Measurements from ENCODE around the gene PAQR5. TPM values are rescaled to one million over a fixed set of nuclear protein-coding genes. Genes with fewer than 3 reads are reported as not detected.
"Not testable (repeated sequence)": the region's sequence is repeated elsewhere in the genome, so short reads cannot be mapped to it uniquely, and the experiment has no call there.

PAQR5 gene
- total and polyA plus RNA-seq, 10 donors: 0.03 to 0.58 (median 0.27) TPM; not detected in 5

DNA sequence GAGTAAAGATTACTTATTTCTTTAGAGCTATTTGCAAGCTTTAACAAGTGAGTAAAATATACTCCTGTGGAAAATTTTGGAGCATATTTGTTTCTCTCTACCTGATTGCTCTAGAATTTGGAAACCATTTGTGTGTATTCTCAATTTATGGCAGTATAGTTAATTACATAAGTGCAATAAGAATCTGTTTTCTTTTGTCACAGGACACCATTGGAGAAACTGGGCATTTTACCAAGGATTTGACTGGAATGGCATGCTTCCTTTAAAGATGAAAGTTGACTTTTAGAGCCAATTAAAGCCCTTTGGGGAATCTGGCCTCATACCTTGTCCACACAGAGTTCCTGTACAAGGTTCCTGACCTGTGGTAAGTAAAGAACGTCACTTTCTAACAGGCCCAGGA lies 38.4 kb downstream of the PAQR5 start:
- intact Hi-C loops (cut with DNase I; ENCODE audit: low total_unique reads): no loop called here
- 63 to 79% (median 74%) methylated on average over 1 of the region's 1 CpG for WGBS, 5 donors
- TF ChIP-seq, protein P1, sequence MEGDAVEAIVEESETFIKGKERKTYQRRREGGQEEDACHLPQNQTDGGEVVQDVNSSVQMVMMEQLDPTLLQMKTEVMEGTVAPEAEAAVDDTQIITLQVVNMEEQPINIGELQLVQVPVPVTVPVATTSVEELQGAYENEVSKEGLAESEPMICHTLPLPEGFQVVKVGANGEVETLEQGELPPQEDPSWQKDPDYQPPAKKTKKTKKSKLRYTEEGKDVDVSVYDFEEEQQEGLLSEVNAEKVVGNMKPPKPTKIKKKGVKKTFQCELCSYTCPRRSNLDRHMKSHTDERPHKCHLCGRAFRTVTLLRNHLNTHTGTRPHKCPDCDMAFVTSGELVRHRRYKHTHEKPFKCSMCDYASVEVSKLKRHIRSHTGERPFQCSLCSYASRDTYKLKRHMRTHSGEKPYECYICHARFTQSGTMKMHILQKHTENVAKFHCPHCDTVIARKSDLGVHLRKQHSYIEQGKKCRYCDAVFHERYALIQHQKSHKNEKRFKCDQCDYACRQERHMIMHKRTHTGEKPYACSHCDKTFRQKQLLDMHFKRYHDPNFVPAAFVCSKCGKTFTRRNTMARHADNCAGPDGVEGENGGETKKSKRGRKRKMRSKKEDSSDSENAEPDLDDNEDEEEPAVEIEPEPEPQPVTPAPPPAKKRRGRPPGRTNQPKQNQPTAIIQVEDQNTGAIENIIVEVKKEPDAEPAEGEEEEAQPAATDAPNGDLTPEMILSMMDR (IDR thresholded peaks at IDR 0.05 in 8 of 11, conservative IDR thresholded peaks at IDR 0.05 in 3 of 11): no peak
- no peak for TF ChIP-seq POLR2AphosphoS5 (IDR thresholded peaks at IDR 0.05)
- TF ChIP-seq POLR2A (IDR thresholded peaks at IDR 0.05): no peak
- Histone ChIP-seq H3K27ac (no peak overlapping the region), H3K36me3 (no peaks in the 10 kb centered on the region), H3K4me3 (no peak overlapping the region), H3K4me1 (peaks cover 0 to 8% (median 0%) of the 10 kb centered on the region in 6 donors), H3K9me3 (peaks cover 0 to 14% (median 8%) of the 10 kb centered on the region in 8 donors), H3K27me3 (replicated peaks in 1 of 7) (no peaks in the 10 kb centered on the region)
- DNase-seq: no peak

DNA sequence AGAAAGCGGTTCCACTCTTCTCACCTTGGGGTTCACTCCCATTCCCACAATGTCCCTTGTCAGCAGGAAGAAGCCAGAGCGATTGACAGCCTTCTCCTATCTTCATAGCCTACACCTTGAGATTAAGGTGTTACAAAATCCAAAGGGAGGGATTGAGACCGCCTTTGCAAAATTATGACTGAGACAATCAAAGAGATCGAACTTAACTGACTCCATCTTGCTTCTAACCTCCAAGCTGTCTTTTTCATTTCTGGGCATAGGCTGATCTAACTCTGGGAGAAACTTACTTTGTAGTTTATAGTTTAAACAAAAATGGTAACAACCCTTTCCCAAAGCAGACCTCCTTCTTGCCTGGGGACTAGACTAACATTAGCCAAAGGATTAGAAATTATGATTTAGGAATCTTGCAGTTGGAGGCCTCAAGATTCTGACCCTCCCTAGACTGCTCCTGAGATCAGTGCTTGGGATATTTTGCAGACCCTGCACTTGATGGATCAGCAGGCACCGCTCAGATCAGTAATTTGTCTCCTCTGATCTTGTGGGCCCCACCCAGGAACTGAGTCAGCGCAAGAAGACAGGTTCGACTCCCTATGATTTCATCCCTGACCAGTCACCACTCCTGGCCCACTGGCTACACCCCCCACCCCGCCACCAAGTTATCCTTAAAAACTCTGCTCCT lies 40.0 kb downstream of the PAQR5 start:
- Histone ChIP-seq H3K9me3 (peaks cover 0 to 14% (median 8%) of the 10 kb centered on the region in 8 donors), H3K4me1 (peaks cover 0 to 8% (median 0%) of the 10 kb centered on the region in 6 donors), H3K4me3 (no peak overlapping the region), H3K27me3 (replicated peaks in 1 of 7) (peaks cover 0 to 2% (median 0%) of the 10 kb centered on the region in 7 donors), H3K27ac (no peak overlapping the region), H3K36me3 (no peaks in the 10 kb centered on the region)
- DNase-seq: no peak
- 84 to 91% (median 85%) methylated on average over 8 of the region's 8 CpGs for WGBS, 5 donors
- TF ChIP-seq POLR2A (IDR thresholded peaks at IDR 0.05) (no peak), POLR2AphosphoS5 (IDR thresholded peaks at IDR 0.05) (no peak)
- TF ChIP-seq, protein P1 (IDR thresholded peaks at IDR 0.05 in 8 of 11, conservative IDR thresholded peaks at IDR 0.05 in 3 of 11): no peak
- intact Hi-C loops (cut with DNase I; ENCODE audit: low total_unique reads): no loop called here

DNA sequence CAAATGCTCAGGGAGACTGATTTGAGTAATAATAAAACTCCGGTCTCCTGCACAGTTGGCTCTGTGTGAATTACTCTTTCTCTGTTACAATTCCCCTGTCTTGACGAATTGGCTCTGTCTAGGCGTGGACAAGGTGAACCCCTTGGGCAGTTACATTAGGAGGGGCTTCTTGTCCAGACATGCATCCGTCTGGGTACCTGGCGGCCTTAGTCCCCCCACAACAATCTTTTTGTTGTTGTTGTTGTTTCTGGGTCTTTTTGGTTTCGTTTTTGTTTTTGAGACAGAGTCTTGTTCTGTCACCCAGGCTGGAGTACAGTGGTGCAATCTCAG lies 40.5 kb downstream of the PAQR5 start:
- peaks cover 0 to 14% (median 8%) of the 10 kb centered on the region in 8 donors for H3K9me3 ChIP-seq
- H3K36me3 ChIP-seq; H3K27ac ChIP-seq; H3K4me3 ChIP-seq; intact Hi-C loops (cut with DNase I; ENCODE audit: low total_unique reads); DNase-seq; H3K27me3 ChIP-seq (replicated peaks in 1 of 7); H3K4me1 ChIP-seq: not testable (repeated sequence)
- WGBS, 5 donors: 87 to 96% (median 91%) methylated on average over 6 of the region's 6 CpGs

DNA sequence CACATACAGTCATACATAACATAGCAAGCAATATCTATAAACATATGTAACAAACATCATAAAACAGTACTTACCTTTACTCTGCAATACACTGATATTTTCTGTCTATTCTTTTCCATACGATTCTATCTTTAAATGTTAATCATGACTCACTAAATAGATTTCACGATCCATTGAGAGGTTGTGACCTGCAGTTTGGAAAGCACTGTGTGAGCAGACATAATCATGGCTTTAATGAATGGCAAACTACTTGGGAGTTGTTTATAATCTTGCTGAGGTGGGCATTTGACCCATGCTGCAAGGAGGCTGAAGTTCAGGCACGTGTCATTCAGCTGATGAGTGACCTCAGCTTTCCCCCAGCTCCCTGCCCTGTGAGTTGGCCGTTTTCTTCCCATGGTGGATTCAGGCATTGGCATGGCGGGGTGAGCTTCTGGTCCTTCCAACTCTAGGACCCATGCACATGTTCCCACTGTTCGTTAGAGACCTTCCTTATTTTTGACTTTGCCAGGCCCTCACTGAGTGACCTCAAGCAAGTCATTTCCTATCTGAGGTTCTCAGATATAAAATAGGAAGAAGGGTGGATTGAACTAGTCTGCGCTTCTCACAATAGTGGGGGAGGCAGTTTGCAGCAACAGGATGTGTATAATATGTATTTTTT lies 41.7 kb downstream of the PAQR5 start:
- peaks cover 0 to 14% (median 8%) of the 10 kb centered on the region in 8 donors for H3K9me3 ChIP-seq
- H3K27ac ChIP-seq: no peak overlapping the region
- no peak for DNase-seq
- peaks cover 0 to 8% (median 0%) of the 10 kb centered on the region in 6 donors for H3K4me1 ChIP-seq
- intact Hi-C loops (cut with DNase I; ENCODE audit: low total_unique reads): no loop called here
- no peak overlapping the region for H3K4me3 ChIP-seq
- H3K27me3 ChIP-seq (replicated peaks in 1 of 7): peaks cover 0 to 6% (median 0%) of the 10 kb centered on the region in 7 donors
- no peak for TF ChIP-seq POLR2AphosphoS5 (IDR thresholded peaks at IDR 0.05)
- TF ChIP-seq, protein P1 (IDR thresholded peaks at IDR 0.05 in 8 of 11, conservative IDR thresholded peaks at IDR 0.05 in 3 of 11): no peak
- no peak for TF ChIP-seq POLR2A (IDR thresholded peaks at IDR 0.05)
- no peaks in the 10 kb centered on the region for H3K36me3 ChIP-seq
- 49 to 65% (median 52%) methylated on average over 7 of the region's 7 CpGs for WGBS, 5 donors
